GM21717 (cell line): ENCODE results near the gene ADORA1.

Experiments used
- ATAC-seq: cut with Tn5 transposase; IDR thresholded peaks from one replicate; pipeline ENCODE4 v1.9.1; 2021; ENCODE audit warnings: mild to moderate bottlenecking, moderate library complexity; ENCODE audit not compliant: unreplicated experiment

Gene ADORA1

GRCh38 chr1:203172184-203173010, 44.9 kb downstream of the ADORA1 start:
- ATAC-seq, result no peak

GRCh38 chr1:203173011-203173555, 45.6 kb downstream of the ADORA1 start:
- ATAC-seq, result no peak

DNA sequence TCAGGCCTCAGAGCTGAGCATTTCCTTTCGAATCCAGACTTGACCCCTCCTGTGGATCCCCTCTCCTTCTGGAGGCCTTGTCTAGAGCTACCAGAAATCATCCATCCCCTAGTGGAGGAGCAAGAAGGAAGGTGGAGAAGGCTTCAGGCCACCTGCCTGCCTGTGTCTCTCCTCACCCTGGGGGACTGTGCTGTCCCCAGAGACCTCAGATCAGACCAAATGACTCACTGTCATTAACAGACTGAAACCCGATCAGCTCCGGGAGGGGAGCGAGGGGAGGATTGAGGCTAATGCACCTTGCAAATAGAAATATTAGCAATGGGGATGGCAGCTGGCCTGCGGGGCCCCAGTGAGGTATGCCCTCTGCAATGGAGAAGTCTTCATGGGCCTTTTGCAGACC, 46.0 kb downstream of the ADORA1 start:
- no peak for ATAC-seq

DNA sequence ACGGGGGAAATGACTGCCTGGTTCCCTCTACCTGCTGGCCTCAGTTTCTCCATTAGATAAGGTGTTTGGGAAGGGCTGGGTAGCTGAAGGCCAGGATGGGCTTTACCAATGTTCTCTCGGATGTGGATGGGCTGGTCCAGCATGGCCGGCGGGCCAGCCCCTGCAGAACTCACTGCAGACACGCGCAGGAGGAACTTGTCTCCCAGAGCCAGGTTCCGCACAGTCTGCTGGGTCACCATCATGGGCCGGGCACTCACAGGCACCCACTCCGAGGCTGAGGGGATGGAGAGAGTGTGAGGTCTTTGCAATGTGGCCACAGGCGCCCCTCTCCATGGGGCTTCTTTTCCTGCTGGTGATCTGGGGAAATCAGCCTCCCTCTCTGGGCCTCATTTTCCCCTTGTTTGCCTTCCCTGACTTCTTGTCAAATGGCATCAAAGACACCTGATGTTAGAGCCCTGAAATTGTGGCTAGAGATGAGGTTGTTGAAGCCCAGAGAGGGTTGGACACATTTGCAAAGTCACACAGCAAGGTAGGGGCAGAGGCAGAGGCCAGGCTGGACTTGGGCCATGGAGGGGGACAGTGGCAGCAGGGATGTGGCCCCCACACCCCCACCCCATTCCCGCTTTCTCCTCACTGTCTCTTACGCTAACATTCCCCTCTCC, 46.9 kb downstream of the ADORA1 start:
- ATAC-seq, result no peak

- ATAC-seq, result no peak
Measured at GRCh38 chr1:203175237-203175826, 47.8 kb downstream of the ADORA1 start, which contains the start of gene MYBPH. MYBPH (minus strand) TSS chr1:203175826; CDS start chr1:203175755, 71 bp downstream.

DNA sequence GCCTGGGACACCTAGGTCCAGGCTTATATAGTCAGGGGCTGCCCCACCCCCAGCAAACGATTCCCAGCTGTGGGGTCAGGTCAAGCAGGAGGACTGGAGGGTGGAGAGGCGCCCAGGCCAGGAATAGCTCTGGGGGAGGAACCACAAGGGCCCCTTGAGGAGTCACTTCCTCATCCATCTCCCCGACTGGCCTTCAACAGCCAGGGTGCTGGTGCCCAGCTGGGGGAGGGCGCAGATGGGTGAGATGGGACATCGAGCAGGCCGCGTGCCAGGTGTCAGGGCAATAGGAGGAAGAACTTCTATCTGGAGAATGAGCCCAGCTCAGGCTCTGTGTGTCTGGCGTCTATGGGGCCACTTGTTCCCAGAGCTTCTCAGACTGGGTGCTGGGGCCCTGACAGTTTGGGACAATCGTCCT, 48.3 kb downstream of the ADORA1 start:
- ATAC-seq, result no peak

- ATAC-seq, result no peak
Measured at GRCh38 chr1:203176273-203177035, 48.9 kb downstream of the ADORA1 start.

GRCh38 chr1:203177036-203177405, 49.5 kb downstream of the ADORA1 start:
- no peak for ATAC-seq

GRCh38 chr1:203177470-203178039, 50.0 kb downstream of the ADORA1 start:
- no peak for ATAC-seq

DNA sequence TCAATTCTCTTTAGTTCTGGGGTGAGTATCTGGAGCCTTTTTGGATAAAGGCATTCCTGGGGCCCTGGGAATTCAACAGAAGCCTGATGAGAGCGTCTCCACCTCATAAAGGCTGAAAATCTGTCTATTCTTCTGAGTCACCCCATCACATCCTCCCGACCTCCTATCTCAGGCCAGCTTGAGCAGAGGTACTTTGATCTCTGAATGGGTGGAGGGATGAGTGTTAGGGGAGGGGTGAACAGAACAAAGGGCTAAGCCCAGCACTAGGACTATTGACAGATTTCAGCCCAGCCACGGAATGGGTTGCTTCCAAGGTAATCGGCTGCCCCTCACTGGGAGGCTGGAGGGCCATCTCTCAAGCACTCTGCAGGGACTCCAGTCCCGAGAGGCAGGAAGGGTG, 50.6 kb downstream of the ADORA1 start:
- ATAC-seq, result no peak

DNA sequence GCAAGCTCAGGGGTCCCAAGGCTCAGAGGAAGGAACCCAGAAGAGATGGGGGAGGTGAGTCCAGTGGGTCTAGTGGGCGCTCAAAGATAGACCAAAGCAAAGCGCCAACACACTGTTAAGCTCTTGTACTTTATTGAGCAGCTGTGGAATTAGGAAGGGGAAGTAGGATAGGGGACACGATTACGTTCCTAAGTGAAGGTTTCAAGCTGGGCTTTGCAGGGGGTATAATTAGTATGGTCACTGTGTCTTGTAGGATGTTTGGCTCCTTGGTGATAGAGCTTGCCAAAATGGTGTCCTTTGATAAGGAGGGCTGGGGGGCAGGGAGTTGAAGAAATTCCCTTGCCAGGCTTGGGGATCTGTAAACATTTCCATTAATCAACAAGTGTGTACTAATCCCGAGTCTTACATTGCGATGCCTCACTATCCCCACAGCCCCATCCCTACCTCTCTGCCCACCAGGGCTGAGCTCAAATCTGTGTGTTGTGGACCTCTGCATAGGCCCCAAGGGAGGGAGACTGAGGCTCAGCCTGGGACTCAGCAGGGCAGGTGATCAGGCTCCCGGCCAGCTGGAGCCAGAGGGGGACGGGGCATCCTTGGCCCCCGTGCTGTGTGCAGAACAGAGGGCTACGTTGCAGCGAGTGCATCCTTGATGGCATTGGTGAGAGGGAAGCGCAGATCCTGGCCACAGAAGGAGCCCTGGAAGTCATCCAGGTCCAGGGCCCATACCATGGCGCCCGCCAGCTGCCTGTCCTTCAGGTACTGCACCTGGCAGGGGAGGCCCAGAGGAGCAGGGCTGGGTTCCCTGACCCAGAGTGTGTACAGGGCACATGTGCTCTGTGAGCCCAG, 51.5 kb downstream of the ADORA1 start:
- no peak for ATAC-seq

- no peak for ATAC-seq
Measured at GRCh38 chr1:203179667-203180005, 52.1 kb downstream of the ADORA1 start.

DNA sequence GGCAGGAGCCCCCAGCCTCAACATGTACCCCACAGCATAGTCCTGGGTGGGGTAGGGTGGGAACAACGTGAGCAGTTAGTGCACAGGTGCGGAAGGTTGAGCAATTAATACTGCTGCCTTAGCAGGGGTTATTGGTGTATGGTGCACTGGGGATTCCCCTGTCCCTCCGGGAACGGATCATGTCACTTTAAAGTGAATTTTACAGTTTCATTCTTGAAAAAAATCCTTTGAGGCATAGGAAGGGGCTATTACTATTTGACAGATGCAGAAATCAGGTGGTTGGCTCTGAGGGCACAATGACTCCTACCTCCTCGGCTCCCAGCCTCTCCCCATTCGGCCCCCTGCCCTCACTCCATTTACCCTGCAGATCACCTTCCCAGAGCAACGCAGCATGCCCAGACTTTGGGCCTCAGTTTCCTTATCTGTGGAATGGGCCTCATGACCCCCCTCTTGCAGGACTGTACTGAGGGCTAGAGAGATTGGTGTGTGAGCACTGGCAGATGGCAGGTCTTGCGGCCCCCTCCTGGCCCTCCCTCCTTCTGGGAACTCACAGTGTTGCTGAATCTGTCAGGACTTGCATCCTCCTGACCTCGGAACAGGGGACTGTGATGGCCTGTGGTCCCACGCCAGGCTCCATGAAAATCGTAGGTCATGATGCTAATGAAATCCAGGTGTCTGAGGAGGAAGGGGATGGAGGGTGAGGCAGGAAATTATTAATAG, 53.2 kb downstream of the ADORA1 start:
- no peak for ATAC-seq

DNA sequence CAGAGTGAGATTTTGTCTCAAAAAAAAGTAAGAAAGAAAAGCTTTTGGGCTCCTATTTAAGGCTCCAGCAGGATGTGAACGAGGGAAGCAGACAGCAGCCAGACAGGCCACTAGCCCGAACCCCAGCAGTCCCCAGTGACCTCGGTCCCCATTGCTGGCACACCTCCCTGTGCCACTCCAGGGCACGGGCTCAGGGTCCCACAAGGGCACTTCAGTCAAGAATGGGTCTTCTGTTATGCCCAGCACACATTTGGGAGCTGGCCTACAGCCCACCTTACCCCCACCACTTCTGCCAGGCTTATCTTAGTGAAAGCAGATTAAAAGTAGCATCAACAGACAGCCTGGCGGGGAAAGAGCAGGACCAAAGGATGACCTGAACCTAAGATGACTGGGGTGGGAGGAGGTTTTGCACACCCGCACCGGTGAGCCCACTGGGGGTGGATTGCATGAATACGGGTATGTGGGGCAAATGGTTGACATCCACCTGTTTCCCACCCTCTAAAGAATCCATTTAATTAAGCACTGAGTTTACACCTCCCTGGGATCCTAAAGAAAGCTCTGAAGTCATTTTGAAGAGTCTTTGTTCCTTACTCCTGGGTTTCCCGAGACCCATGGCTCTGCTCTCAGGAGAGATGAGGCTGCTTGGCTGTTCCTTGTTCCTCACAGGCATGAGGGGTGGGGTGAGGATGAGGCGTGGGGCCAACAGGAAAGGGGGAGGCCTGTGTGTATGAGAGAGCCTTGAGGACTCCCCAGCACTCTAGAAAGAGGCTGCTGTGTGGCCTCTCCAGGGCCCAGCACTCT, 54.3 kb downstream of the ADORA1 start:
- ATAC-seq, result no peak

GRCh38 chr1:203182387-203182953, 54.9 kb downstream of the ADORA1 start:
- ATAC-seq, result no peak

DNA sequence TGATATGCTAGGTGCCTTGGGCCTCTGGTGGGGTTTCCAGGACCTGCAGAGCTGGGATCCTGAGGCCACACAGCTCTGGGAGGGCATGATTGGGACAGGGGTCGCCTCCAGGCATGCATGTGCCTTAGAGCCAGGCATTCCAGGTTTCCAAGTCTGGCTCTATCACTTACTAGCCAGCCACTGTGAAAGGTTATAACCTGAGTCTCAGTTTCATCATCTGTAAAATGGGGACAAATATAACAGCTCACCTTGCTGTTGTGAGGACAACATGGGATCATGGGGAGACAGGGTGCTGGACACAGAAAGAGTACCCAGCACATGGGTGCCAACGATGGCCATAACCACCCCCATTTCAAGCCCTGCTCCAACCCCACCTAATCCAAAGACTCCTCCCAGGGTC, 56.3 kb downstream of the ADORA1 start:
- ATAC-seq, result no peak

DNA sequence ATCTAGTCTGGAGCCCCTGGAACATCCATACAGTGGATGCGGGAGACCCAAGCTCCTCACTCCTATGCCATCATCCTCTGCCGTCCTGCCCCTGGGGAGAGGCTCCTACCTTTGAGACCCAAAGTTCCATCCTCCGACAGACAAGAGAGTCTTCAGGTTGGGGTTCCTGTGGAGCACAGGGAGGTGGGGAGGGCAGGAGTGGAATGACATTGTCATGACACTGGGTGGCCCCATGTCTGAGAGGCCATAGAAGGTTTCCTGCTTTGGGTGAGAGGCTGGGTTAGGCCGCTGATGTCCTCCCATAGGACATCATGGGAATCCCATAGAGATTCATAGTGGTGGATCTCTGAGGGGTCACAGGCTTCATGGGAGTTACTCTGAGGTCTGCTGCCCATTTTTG, 56.9 kb downstream of the ADORA1 start:
- no peak for ATAC-seq

- ATAC-seq, result no peak
Measured at GRCh38 chr1:203185061-203185461, 57.5 kb downstream of the ADORA1 start.
